Measurements from ENCODE around the gene ZNF219.

ZNF219 gene

DNA sequence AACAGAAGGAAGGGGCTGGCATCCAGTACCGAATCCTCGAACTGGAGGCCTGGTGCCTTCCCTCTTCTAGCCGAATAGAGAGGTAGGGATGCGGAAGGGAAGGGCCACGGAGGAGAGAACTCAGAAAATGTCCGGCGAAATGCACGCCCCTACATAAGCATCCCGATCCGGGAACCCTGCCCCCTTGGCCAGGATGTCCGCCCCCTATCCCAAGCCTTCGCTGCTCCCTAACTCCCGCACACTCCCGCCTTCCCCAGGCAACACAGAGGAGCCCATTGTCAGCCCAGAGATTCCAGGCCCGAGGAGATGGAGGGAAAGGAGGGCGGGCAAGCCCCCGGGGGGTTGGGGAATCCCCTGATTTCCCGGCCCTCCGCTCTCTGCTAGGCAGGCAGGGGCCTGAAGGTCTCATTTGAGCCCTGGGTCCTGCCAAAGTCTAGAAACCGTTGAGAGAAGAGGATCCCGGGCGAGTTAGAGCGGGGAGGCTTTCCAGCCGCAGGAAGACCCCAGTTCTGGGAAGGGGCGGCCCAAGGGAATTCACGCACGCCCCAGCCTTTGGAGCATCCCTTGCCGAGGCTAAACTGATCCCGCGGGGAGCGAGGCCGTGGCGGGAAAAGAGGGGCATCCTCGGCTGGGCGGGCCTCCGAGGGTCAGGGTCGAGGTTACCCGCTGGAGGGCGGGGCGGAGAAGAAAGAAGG, 28.9 kb downstream of the ZNF219 start:
- DNase-seq (ENCODE audit: low read depth in 2 of 2) = no peak

DNA sequence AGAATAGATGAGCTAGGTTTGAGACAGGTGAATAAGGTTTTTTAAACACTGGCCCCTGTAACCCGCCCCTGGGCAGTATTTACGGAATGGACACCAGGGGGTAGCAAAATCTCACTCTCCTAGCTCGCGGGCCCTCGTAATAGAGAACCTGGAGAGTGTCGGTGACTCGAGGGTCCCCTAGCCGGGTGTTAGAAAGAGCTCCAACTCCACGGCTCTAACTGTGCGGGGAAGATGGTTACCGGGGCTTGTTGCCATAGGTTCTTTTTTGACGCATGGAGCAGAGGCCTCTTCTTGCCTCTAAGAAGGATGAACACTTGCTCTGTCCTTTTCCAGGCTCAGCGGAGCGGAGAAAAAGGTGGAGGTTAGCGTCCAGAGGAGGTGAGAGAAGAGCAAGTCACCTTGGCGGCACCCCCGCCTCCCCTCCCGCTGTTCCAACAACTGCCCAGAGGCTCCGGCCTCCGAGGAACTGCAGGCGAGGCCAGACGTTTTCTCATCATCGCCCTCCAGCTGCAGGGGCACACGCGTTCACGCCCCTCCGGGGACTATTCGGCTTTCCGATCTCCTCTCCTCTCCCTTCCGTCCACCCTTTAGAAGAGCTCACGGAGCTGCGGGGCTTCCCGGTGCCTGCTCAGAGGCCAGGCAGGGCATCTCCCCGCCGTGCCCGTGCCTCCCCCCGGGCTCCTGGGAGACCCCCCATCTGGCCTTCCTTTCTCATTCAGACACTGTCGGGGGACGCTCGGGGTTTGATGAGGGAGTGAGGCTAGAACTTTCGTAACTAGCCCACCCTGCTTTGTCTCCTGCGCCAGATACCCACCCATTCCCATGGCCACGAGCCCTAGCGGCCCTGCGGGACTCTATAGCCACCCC, 29.7 kb downstream of the ZNF219 start:
- DNase-seq (ENCODE audit: low read depth in 2 of 2) = peak; percentile 36 to 43

DNA sequence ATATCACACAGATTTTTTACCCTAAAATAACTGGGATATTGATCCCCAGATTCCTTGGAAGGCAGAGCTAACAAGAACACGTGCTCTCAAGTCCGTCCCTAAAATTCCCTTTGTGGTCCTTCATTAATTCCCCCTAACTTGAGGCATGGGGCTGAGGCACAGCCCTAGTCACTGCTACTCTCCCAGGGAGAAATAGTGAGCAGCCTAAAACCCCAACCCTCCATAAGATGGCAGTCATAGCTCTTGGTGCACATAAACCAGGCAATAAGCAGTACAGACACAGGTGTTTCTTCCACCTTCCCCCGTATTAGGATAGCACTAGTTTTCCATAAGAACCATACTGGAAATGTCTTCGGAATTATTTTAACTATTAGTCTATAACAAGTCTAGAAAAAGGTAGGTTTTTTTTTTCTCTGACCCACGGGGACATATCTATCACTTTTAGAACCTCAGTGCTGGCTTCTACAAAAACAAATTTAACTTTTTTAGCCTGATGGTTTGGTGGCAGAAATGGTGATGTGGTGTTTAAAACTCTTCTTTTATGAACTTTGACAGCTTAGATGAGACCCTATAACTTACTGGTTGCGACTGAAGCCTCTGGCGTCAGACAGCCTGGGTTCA, 31.5 kb downstream of the ZNF219 start:
- DNase-seq (ENCODE audit: low read depth in 2 of 2) = no peak

DNA sequence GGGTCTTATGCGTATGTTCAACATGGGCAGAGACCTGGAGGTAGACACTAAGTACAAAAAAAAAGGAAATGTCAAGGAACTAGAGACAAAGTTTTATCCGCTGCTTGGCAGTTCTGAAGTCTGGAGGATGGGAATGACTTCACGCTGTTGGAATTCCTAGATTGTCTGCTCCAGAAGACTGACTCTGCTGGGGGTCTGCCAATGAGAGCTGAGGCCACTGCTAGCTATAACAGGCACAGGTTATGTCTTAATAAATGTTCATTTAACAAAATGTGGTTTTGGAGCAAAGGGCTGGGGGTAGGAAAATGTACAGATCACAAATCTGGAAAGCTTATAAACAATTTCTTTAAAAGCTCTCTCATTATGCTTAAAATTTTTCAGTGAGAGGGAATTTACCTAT, 35.0 kb downstream of the ZNF219 start:
- no peak for DNase-seq (ENCODE audit: low read depth in 2 of 2)

DNA sequence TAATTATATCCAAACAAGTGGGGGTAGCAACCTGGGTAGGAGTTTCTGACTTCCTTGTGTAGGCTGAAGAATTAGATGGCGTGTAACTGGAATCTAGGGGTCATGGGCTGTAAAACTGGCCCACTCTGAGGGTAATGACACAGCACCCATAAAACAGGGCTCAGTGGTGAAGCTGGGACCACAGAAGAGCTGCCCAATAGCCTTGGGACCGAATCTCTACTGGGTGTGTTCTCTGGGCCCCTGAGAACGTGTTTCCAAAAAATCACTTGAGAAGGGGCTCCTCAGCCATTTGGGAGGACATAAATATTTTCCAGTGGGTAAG, 37.1 kb downstream of the ZNF219 start:
- no peak for DNase-seq (ENCODE audit: low read depth in 2 of 2)

DNA sequence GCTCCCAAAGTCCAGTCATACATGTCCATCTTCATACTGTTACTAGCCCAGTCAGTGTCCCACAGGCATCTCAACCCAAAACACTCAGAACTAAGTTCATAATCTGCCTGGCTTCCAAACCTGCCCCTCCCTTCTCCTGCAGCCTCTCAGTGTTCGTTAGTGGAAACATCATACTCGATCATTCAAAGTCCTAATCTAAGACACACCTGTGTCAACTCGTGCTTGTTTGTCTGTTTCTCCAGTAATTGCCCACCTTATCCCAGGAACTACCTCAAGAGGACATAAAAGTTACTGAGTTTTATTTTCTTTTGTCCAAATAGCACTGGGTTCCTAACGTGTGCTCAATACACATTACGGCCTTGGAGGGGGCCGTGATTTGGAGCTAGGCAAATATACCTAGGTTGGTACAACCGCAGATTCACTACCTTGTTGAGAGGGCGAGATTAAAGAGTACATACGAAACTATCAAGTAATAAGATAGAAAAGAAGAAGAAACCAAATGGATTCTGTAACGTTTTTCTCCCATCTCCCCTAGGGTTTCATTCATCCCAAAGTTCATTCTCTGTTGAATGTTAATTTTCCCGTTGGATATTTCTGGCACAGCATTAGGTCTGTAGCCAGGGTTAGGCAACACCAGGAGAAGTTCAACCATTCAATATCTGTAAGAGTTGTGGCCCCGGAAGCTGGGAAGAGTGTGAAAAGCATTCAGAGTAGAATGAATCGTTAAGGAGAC, 37.7 kb downstream of the ZNF219 start:
- DNase-seq (ENCODE audit: low read depth in 2 of 2) = no peak

DNA sequence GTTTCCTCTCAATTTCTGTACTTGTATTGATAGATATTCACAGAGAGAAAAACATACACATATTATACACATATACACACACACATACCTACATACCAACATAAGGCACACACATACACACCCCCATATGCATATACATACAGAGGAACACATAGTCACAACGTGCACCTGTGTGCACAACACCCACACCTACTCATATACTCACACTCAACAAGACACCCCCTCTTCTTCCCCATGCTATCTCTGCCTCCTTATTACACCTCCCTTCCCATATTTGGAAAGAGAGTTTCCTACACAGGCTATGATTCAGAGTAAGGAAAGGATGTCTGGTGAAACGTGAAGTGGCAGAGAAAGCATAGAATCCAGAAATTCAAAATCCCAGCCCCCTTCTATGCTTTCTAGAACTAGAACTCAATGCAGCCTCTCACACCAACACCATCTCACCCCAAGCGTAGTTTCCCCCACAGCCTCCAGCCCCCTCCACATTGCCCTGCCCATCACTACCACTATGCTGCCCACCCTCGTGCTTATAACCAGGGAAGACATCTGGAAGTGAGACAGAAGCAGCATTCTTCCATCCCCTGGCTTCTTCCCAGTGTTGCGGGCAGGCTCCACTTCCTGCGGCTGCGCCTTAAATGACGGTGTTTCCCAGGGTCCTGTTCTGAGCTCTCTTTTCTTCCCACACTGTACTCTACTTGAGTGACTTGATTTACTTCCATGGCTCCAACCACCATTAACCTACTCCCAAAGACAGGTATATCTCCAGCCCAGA, 38.4 kb downstream of the ZNF219 start:
- no peak for DNase-seq (ENCODE audit: low read depth in 2 of 2)

DNA sequence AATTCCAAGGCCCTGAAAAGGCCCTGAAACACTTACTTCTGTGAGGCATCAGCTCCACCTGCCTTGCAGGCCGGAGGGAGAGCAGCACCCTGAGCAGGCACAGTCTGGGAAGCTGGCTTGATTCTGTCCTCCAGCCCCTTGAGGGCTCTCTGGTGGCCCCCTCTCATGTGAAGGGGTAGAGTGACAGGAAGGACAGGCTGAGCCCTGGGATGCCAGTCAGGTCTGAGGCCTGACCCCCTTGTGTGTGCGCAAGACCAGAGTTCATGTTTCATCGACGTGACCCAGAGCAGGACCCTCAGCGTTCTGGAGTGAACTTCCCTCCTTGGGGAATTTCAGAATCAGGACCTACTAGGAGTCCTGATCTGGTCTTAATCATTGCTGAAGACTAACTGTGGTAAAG, 39.6 kb downstream of the ZNF219 start:
- DNase-seq (ENCODE audit: low read depth in 2 of 2) = no peak

DNA sequence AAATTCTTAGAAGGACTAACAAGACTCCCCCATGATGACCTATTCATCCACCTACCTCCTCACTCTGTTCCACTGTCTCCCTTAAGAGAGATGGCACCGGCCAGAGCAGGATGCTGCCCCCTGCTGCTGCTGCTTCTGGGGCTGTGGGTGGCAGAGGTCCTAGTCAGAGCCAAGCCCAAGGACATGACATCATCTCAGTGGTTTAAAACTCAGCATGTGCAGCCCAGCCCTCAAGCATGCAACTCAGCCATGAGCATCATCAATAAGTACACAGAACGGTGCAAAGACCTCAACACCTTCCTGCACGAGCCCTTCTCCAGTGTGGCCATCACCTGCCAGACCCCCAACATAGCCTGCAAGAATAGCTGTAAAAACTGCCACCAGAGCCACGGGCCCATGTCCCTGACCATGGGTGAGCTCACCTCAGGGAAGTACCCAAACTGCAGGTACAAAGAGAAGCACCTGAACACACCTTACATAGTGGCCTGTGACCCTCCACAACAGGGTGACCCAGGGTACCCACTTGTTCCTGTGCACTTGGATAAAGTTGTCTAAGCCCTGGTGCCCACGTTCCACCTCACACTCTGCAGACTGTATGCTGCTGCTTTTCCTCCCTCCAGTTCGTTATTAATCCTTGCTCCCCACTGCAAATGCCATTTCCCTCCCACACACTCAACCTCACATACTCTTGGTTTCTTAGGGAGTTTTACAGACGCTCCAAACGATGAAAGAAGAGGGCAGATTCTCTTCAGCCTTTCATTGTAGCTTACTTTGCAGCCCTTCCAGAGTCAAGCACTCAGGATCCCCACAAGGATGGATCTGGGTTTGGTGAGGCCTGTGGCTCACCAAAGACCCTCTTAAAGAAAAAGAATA, 40.4 kb downstream of the ZNF219 start, which contains the start of gene RNASE8:
Gene RNASE8, plus strand, starts transcription at position 20 of the 873 bp plus-strand sequence. Its CDS starts 71 bp downstream, at position 91.
- DNase-seq (ENCODE audit: low read depth in 2 of 2) = no peak

DNA sequence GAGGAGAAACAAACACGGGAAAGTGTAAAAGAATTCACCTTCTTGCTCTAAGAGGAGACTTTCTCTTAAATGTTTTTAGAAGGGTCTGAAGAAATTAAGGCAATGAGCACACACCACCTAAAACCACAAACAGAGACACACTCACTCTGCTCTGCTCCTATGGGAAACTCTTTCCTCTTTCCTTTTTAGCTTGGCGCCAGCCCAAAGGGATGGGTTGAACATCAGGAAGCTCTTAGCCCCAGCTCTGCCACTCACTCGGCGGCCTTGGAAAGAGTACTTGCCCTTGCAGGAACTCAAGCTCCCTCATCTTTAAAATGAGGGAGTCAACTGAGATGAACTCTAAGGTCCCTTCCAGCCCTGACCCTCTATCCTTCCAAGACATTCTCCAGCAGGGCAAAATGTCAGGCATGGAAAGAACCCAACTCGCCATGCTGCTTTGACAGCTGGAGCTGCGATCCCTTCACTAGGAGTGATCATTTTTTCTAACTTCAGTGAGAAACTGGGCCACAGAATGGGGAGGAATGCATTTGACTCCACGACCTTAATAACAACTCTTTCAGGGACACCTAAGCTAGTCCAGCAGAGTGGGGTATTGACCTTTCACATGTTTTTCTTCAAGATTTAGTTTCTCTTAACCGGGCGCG, 41.8 kb downstream of the ZNF219 start:
- DNase-seq (ENCODE audit: low read depth in 2 of 2) = no peak

DNA sequence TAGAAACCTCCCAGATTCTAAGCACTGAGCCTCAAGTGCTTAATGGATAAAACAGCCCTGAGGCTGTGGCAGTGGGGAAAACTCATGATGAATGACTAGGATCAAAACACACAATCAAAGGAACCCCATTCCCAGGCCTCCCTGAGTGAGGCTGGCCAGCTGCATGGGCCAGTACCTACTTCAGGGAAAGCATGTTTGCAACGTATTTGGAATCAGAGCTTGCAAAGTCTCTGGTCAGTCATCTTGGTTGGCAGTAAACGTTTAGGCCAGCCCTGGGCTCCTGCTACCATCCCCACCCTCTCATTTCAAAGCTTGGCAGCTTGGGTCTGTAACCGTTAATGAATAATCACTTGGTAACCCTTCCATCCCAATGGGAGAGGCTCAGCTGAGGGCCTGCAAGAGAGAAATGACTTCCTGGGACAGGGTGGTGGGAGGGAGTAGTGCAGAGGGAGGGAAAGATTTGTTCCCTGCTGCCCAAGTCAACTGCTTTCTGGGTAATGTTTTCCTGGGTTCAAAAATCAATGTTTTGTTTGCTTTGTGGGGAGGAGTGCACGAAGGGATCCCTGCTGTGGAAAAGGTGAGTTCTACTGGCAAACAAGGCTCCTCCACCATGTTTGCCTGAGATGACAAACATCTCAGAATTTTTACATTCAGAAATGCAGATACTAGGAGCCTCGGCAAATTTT, 42.9 kb downstream of the ZNF219 start:
- DNase-seq (ENCODE audit: low read depth in 2 of 2) = no peak

DNA sequence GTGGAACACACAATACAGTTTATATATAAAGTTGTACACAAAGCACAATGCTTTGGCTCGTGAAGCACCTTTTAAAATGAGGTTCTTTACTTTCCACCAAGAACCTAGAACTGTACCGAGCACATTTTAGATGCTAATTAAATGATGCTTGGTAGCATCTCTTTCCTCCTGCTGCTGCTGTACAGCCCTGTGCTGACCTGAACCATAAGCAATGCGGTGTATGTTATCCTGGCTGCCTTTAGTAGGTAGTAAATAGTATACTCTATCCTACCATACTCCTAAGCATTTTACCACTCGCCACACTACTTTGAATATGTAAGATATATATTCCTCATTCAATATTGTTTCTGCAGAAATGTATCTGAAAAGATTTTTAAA, 43.7 kb downstream of the ZNF219 start:
- DNase-seq (ENCODE audit: low read depth in 2 of 2) = no peak

DNA sequence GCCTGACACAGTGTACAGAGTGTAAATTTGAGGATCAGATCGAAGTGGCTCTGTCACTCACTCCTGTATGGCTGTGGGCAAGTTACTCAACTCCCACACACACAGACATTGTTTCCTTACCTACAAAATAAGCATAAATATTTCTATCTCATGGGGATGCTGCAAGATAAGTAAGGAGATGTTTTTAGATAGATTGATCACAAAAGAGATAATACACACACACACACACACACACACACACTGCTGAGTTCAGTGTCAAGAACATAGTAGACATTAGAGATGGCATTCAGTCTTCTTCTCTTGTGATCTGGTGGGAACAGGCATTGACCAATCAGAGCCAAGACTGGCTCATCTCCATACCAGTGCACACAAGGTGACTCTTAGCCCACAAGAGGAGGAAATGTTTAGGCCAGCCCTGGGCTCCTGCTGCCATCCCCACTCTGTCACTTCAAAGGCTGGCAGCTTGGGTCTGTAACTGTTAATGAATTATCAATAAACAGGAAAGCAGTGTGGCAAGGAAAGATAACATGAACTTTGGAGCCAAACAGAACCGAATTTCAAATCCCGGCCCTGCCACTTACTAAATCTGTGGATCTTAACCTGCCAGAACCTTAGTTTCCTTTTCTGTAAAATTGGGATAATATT, 44.2 kb downstream of the ZNF219 start:
- no peak for DNase-seq (ENCODE audit: low read depth in 2 of 2)

DNA sequence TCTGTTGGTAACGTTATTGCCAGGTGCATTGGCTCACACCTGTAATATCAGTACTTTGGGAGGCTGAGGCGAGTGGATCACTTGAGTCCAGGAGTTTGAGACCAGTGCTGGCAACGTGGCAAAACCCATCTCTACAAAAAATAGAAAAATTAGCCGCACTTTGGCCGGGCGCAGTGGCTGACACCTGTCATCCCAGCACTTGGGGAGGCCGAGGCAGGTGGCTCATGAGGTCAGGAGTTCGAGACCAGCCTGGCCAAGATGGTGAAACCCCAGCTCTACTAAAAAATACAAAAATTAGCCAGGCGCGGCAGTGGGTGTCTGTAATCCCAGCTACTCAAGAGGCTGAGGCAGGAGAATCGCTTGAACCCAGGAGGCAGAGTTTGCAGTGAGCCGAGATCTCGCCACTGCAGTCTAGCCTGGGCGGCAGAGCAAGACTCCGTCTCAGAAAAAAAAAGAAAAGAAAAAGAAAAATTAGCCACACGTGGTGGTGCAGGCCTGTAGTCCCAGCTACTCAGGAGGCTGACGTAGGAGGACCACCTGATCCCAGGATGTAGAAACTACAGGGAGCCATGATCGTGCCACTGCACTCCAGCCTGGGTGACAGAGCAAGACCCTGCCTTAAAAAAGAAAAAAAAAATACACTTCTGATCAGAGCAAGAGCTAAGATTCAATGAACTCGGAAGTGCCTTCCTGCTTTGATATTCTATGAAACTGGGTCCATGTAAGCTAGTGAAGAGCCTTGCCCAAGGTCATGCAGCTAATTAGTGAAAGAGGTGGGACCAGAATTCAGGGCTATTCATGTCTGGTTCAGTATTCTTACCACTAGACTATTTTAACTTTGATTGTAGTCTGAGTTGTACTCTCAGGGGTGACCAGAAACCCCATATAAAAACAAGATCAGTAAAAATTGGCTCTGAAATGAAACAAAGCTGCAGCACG, 45.0 kb downstream of the ZNF219 start:
- no peak for DNase-seq (ENCODE audit: low read depth in 2 of 2)

DNA sequence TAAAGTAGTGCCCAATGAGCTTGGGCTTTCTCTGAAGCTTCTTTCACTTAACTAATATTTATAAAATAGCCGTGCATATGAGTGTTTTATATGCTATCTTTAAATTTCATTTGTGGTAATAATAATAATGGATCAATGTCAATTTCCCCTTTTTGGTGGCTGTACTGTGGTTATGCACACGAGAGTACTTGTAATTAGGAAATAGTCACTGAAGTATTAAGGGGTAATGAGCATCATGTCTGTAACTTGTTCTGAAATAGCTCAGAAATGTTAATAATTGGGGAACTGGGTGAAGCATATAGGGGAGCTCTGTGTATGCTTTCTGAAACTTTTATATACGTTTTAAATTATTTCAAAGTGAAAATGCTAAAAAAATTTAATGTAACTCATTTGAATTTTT, 47.9 kb downstream of the ZNF219 start:
- DNase-seq (ENCODE audit: low read depth in 2 of 2) = no peak

DNA sequence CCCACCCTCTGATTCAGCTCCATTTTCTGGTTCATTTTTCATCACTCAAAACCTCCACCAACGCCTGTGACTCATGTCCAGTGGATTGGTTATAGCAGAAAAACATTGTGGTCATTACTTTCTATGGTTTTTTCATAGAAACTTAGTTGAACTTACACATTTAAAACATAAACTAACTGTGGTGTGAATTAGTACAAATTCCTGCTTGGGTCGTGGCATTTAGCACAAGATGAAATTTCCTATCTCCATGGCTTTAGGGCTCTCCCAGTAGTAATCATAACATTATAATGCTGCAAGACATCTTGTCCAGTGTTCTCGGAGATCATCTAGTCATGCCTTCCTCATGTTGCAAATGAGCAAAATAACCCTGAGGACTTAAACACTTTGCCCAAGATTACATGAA, 49.2 kb downstream of the ZNF219 start:
- no peak for DNase-seq (ENCODE audit: low read depth in 2 of 2)

DNA sequence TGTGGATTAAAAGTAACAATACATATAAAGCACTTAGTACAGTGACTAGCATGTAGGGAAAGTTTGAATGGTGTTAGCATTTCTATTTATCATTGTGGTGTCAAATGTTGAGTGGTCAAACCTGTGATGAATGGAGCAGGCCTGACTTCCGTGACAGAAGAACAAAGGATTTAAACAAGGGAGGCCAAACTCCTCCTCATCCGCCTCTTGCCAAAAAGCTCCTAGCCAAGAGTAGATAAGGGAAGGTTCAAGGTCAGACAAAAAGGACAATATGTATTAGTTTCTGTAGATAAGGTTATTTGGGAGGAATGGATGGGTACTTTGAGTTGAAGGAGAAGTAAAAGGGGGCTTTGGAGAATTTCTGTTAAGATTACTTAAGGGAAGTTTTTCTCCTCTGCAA, 49.8 kb downstream of the ZNF219 start:
- no peak for DNase-seq (ENCODE audit: low read depth in 2 of 2)

DNA sequence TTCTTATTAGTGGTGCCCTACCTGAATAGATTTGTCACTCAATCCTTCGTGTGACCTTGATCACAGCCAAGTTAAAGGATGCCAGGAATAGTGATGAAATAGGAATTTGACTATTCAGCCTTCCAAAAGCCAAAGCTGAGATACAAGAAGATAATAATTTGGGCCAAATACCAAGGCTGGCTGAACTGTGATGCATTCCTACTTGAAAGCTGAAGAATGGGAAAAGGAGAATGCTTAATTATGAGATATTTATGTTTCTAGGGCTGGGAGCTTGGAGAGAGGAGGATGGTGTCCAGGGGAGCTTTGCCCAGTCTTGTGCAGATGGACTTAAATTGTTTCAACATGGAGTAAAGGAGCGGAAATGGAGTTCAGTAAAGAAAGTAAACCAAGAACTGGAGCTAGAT, 51.1 kb downstream of the ZNF219 start:
- no peak for DNase-seq (ENCODE audit: low read depth in 2 of 2)

Measured in stimulated activated CD8-positive, alpha-beta memory T cell treated with anti-CD3 and anti-CD28 coated beads, Interleukin-7, amount 100 ng/mL, for 4 hours (primary cell).